SK-N-SH (cell line): ENCODE data around the gene TMEM106C. TPM values are rescaled to one million over a fixed set of nuclear protein-coding genes. Genes with fewer than 3 reads are reported as not detected.

ENCODE experiments used
- CTCF ChIA-PET: fragments of 300-600, 350-600 bp; formaldehyde crosslinking; extraction: SDS; loops from one replicate; lab custom pipeline; 2021; lab: Yijun Ruan, JAX
- POLR2A ChIA-PET: fragments of 350-600 bp; sonication (Branson Sonifier 250); formaldehyde crosslinking; extraction: SDS; loops from one replicate; lab custom pipeline; 2020; ENCODE audit warnings: antibody characterized with exemption, inconsistent platforms; lab: Yijun Ruan, JAX
- DNase-seq: peaks from one replicate; pipeline ENCODE4 v3.0.0; 2012
- H2AFZ ChIP-seq: fragments of 200-600 bp; sonication (generic); 2 replicates; pipeline ENCODE4 v1.8.1; 2016; ENCODE audit warnings: antibody characterized with exemption, mild to moderate bottlenecking, low read depth
- H3F3A ChIP-seq: fragments of 200-600 bp; sonication (generic); replicated peaks from 2 replicates; pipeline ENCODE3; 2016; ENCODE audit warnings: antibody characterized with exemption, mild to moderate bottlenecking; ENCODE audit not compliant: insufficient read depth
- H3K27ac ChIP-seq, 2 experiments: fragments of 200-500 bp in 1 of 2; fragments of 200-600 bp in 1 of 2; sonication (Bioruptor generic) in 1 of 2; sonication (generic), shearing (Covaris generic) in 1 of 2; 2 replicates each; pipeline versions ENCODE4 v1.5.1 to v1.6.1; 2014 to 2016; ENCODE audit warnings: low read depth in 2 of 2, inconsistent platforms in 1 of 2, low read length in 1 of 2, mild to moderate bottlenecking in 1 of 2, mixed read lengths in 1 of 2
- H3K27me3 ChIP-seq: fragments of 200-600 bp; sonication (generic), shearing (Covaris generic); 2 replicates; pipeline ENCODE4 v1.6.1; 2016; ENCODE audit warnings: mixed run types; ENCODE audit not compliant: insufficient read depth
- H3K36me3 ChIP-seq, 2 experiments: fragments of 200-500 bp in 1 of 2; fragments of 200-600 bp in 1 of 2; sonication (Bioruptor generic) in 1 of 2; sonication (generic) in 1 of 2; replicated peaks in 1 of 2; 2 replicates each; pipeline versions ENCODE3 to v1.5.1; 2014 to 2016; ENCODE audit warnings: low read length in 1 of 2, mild to moderate bottlenecking in 1 of 2; ENCODE audit not compliant: insufficient read depth in 2 of 2, control insufficient read depth in 1 of 2
- H3K4me1 ChIP-seq, 2 experiments: fragments of 200-500 bp in 1 of 2; fragments of 200-600 bp in 1 of 2; sonication (Bioruptor generic) in 1 of 2; sonication (generic), shearing (Covaris generic) in 1 of 2; 2 replicates each; pipeline versions ENCODE4 v1.5.1 to v1.6.1; 2014 to 2016; ENCODE audit warnings: low read depth in 1 of 2, low read length in 1 of 2, mixed run types in 1 of 2; ENCODE audit not compliant: insufficient read depth in 2 of 2, control insufficient read depth in 1 of 2
- H3K4me2 ChIP-seq: fragments of 200-600 bp; sonication (generic), shearing (Covaris generic); 2 replicates; pipeline ENCODE4 v1.6.1; 2017; ENCODE audit warnings: mixed run types
- H3K4me3 ChIP-seq, 2 experiments: fragments of 200-500 bp in 1 of 2; fragments of 200-600 bp in 1 of 2; sonication (Bioruptor generic) in 1 of 2; sonication (generic), shearing (Covaris generic) in 1 of 2; 2 replicates each; pipeline versions ENCODE4 v1.5.1 to v1.8.1; 2014 to 2016; ENCODE audit warnings: low read depth in 2 of 2, inconsistent platforms in 1 of 2, low read length in 1 of 2, mild to moderate bottlenecking in 1 of 2, mixed read lengths in 1 of 2, moderate library complexity in 1 of 2
- H3K79me2 ChIP-seq: fragments of 200-600 bp; sonication (generic); 2 replicates; pipeline ENCODE4 v1.8.1; 2017; ENCODE audit warnings: mild to moderate bottlenecking; ENCODE audit not compliant: insufficient read depth
- H3K9ac ChIP-seq: fragments of 200-600 bp; sonication (generic); 2 replicates; pipeline ENCODE4 v1.6.1; 2017; ENCODE audit warnings: mixed run types
- H3K9me2 ChIP-seq: fragments of 200-600 bp; sonication (generic); 2 replicates; pipeline ENCODE4 v1.6.1; 2017; ENCODE audit warnings: mixed run types
- H3K9me3 ChIP-seq: fragments of 200-600 bp; sonication (generic); 2 replicates; pipeline ENCODE4 v1.6.1; 2017; ENCODE audit warnings: mixed run types, mild to moderate bottlenecking, moderate library complexity
- H4K20me1 ChIP-seq: fragments of 200-600 bp; sonication (generic); 2 replicates; pipeline ENCODE4 v1.6.1; 2017; ENCODE audit warnings: mild to moderate bottlenecking, mixed run types; ENCODE audit not compliant: insufficient read depth
- EZH2phosphoT487 ChIP-seq: fragments of 200-600 bp; sonication (generic); IDR thresholded peaks from 2 replicates; pipeline ENCODE4 v1.6.1; 2017; ENCODE audit warnings: low read depth, mixed run types, mild to moderate bottlenecking, antibody characterized with exemption, moderate library complexity, borderline replicate concordance
- FOSL2 ChIP-seq: IDR thresholded peaks from 2 replicates; pipeline ENCODE4 v1.4.0; 2012; ENCODE audit warnings: low read depth, mild to moderate bottlenecking, moderate library complexity, borderline replicate concordance
- FOXJ3 ChIP-seq: sonication (generic); formaldehyde crosslinking; IDR thresholded peaks from 2 replicates; pipeline ENCODE4 v1.5.1; 2020; ENCODE audit warnings: mild to moderate bottlenecking, missing genetic modification reagents
- JUND ChIP-seq: IDR thresholded peaks from 2 replicates; pipeline ENCODE4 v1.4.0; 2012
- NRF1 ChIP-seq: IDR thresholded peaks from 2 replicates; pipeline ENCODE4 v1.6.1; 2012; ENCODE audit warnings: low read depth, mild to moderate bottlenecking, low read length
- RAD21 ChIP-seq: IDR thresholded peaks from 2 replicates; pipeline ENCODE4 v1.6.1; 2012; ENCODE audit warnings: mild to moderate bottlenecking, low read length
- SIN3A ChIP-seq: IDR thresholded peaks from 2 replicates; pipeline ENCODE4 v1.6.1; 2012; ENCODE audit warnings: low read depth, mild to moderate bottlenecking, low read length, moderate library complexity, borderline replicate concordance
- TAF1 ChIP-seq: IDR thresholded peaks from 2 replicates; pipeline ENCODE4 v1.6.1; 2012; ENCODE audit warnings: low read depth, mild to moderate bottlenecking, low read length, moderate library complexity, borderline replicate concordance
- WGBS: methylation state at CpG from one replicate; pipeline ENCODE4 v1.1.6; 2017; ENCODE audit warnings: low lambda C conversion rate; 5-methylcytosine and 5-hydroxymethylcytosine counted together
- polyA plus RNA-seq, 3 experiments: library from polyadenylated mRNA; depleted of rRNA; stranded (reverse); fragments of >200 nt; gene quantifications; 2 replicates each; pipeline ENCODE4 v1.2.3, GENCODE V29; 2012
- TF ChIP-seq, protein P1 (sequence below): IDR thresholded peaks from 2 replicates; pipeline ENCODE4 v1.6.1; 2012; ENCODE audit warnings: mild to moderate bottlenecking, low read depth, low read length, moderate library complexity
- TF ChIP-seq, protein P2 (sequence below): fragments of 150-350 bp; IDR thresholded peaks from 2 replicates; pipeline ENCODE4 v1.6.1; 2017; ENCODE audit warnings: antibody characterized with exemption, low read length, low read depth, borderline replicate concordance
- TF ChIP-seq, protein P3 (sequence below): IDR thresholded peaks from 2 replicates; pipeline ENCODE4 v1.4.0; 2012; ENCODE audit warnings: low read depth, borderline replicate concordance
- TF ChIP-seq, protein P4 (sequence below): fragments of 150-350 bp; IDR thresholded peaks from 2 replicates; pipeline ENCODE4 v1.6.1; 2016; ENCODE audit warnings: mild to moderate bottlenecking, low read depth, low read length
- TF ChIP-seq, protein P5 (sequence below): IDR thresholded peaks from 2 replicates; pipeline ENCODE4; 2012
- TF ChIP-seq, protein P6 (sequence below): fragments of 200-600 bp; sonication (generic); IDR thresholded peaks from 2 replicates; pipeline ENCODE4 v1.6.1; 2017; ENCODE audit warnings: antibody characterized with exemption, mild to moderate bottlenecking, moderate library complexity

TMEM106C gene
- polyA plus RNA-seq, 1 of the 3 experiments (the other 2 are of a cell fraction): 133 TPM

DNA sequence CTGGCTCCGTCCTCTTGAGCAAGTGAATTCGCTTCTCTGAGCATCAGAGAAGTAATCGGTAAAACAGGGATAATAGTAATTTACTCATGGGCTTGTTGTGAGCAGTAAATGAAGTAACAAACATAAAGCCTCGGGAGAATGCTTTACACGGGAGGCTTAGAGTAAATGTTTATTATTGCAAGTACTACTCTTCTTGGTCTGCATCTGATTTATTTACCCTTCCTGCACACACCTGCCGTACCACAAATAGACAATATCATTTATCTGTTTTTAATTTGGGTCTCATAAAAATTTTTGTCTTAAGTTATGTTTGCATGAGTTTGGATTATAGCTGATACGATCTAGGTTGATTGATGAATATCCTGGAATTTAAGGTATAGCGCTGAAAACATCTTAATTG, 48.7 kb downstream of the TMEM106C start (continued):
- TF ChIP-seq, protein P1, sequence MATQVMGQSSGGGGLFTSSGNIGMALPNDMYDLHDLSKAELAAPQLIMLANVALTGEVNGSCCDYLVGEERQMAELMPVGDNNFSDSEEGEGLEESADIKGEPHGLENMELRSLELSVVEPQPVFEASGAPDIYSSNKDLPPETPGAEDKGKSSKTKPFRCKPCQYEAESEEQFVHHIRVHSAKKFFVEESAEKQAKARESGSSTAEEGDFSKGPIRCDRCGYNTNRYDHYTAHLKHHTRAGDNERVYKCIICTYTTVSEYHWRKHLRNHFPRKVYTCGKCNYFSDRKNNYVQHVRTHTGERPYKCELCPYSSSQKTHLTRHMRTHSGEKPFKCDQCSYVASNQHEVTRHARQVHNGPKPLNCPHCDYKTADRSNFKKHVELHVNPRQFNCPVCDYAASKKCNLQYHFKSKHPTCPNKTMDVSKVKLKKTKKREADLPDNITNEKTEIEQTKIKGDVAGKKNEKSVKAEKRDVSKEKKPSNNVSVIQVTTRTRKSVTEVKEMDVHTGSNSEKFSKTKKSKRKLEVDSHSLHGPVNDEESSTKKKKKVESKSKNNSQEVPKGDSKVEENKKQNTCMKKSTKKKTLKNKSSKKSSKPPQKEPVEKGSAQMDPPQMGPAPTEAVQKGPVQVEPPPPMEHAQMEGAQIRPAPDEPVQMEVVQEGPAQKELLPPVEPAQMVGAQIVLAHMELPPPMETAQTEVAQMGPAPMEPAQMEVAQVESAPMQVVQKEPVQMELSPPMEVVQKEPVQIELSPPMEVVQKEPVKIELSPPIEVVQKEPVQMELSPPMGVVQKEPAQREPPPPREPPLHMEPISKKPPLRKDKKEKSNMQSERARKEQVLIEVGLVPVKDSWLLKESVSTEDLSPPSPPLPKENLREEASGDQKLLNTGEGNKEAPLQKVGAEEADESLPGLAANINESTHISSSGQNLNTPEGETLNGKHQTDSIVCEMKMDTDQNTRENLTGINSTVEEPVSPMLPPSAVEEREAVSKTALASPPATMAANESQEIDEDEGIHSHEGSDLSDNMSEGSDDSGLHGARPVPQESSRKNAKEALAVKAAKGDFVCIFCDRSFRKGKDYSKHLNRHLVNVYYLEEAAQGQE: no peak

DNA sequence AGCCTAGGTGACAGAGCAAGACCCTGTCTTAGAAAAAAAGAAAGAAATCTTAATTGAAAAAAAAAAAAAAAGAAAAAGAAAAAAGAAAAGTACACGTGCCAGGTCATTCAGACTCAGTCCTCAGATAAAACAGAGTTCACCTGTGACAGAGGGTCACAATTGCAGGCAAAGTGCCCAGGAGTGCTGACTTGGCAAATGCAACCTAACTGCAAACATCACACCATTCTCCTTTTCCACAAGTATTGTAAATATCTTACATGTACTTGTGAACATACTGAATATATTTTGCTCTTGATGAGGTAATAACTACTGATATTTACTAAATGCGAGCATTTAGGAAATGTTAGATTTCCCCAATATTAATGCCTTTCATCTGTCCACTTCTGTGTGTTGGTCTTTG, 49.9 kb downstream of the TMEM106C start:
- Histone ChIP-seq H3K79me2 (no peaks in the 10 kb centered on the region), H3K9me2 (no peaks in the 10 kb centered on the region), H2AFZ (no peak overlapping the region), H3K27me3 (peaks cover 53% of the 10 kb centered on the region), H3K4me2 (no peak overlapping the region), H3K9ac (no peak overlapping the region), H3K36me3 (no peaks in the 10 kb centered on the region), H3K27ac (no peak overlapping the region), H3K4me3 (no peak overlapping the region), H3K9me3 (no peaks in the 10 kb centered on the region), H3K4me1 (no peaks in the 10 kb centered on the region), H3F3A (no peaks in the 10 kb centered on the region), H4K20me1 (no peaks in the 10 kb centered on the region)
- no peak for DNase-seq
- 58% methylated on average over 2 of the region's 2 CpGs for WGBS
- ChIA-PET CTCF (interaction anchor here (0.7 kb wide), 1 partner anchor 22 kb away, joined by 3 read pairs; no protein-coding TSS in a partner anchor), POLR2A (no interaction called here)
- TF ChIP-seq, protein P2, sequence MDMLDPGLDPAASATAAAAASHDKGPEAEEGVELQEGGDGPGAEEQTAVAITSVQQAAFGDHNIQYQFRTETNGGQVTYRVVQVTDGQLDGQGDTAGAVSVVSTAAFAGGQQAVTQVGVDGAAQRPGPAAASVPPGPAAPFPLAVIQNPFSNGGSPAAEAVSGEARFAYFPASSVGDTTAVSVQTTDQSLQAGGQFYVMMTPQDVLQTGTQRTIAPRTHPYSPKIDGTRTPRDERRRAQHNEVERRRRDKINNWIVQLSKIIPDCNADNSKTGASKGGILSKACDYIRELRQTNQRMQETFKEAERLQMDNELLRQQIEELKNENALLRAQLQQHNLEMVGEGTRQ: no peak
- TF ChIP-seq TAF1: no peak
- no peak for TF ChIP-seq FOXJ3 (CRISPR knock-in tag)
- no peak for TF ChIP-seq FOSL2
- TF ChIP-seq, protein P1: no peak
- TF ChIP-seq, protein P3, sequence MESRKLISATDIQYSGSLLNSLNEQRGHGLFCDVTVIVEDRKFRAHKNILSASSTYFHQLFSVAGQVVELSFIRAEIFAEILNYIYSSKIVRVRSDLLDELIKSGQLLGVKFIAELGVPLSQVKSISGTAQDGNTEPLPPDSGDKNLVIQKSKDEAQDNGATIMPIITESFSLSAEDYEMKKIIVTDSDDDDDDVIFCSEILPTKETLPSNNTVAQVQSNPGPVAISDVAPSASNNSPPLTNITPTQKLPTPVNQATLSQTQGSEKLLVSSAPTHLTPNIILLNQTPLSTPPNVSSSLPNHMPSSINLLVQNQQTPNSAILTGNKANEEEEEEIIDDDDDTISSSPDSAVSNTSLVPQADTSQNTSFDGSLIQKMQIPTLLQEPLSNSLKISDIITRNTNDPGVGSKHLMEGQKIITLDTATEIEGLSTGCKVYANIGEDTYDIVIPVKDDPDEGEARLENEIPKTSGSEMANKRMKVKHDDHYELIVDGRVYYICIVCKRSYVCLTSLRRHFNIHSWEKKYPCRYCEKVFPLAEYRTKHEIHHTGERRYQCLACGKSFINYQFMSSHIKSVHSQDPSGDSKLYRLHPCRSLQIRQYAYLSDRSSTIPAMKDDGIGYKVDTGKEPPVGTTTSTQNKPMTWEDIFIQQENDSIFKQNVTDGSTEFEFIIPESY: no peak
- TF ChIP-seq, protein P4, sequence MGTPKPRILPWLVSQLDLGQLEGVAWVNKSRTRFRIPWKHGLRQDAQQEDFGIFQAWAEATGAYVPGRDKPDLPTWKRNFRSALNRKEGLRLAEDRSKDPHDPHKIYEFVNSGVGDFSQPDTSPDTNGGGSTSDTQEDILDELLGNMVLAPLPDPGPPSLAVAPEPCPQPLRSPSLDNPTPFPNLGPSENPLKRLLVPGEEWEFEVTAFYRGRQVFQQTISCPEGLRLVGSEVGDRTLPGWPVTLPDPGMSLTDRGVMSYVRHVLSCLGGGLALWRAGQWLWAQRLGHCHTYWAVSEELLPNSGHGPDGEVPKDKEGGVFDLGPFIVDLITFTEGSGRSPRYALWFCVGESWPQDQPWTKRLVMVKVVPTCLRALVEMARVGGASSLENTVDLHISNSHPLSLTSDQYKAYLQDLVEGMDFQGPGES: no peak
- no peak for TF ChIP-seq SIN3A
- TF ChIP-seq, protein P5, sequence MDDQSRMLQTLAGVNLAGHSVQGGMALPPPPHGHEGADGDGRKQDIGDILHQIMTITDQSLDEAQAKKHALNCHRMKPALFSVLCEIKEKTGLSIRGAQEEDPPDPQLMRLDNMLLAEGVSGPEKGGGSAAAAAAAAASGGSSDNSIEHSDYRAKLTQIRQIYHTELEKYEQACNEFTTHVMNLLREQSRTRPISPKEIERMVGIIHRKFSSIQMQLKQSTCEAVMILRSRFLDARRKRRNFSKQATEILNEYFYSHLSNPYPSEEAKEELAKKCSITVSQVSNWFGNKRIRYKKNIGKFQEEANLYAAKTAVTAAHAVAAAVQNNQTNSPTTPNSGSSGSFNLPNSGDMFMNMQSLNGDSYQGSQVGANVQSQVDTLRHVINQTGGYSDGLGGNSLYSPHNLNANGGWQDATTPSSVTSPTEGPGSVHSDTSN: no peak
- no peak for TF ChIP-seq RAD21
- TF ChIP-seq, protein P6, sequence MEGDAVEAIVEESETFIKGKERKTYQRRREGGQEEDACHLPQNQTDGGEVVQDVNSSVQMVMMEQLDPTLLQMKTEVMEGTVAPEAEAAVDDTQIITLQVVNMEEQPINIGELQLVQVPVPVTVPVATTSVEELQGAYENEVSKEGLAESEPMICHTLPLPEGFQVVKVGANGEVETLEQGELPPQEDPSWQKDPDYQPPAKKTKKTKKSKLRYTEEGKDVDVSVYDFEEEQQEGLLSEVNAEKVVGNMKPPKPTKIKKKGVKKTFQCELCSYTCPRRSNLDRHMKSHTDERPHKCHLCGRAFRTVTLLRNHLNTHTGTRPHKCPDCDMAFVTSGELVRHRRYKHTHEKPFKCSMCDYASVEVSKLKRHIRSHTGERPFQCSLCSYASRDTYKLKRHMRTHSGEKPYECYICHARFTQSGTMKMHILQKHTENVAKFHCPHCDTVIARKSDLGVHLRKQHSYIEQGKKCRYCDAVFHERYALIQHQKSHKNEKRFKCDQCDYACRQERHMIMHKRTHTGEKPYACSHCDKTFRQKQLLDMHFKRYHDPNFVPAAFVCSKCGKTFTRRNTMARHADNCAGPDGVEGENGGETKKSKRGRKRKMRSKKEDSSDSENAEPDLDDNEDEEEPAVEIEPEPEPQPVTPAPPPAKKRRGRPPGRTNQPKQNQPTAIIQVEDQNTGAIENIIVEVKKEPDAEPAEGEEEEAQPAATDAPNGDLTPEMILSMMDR: no peak
- TF ChIP-seq EZH2phosphoT487: no peak
- no peak for TF ChIP-seq NRF1
- no peak for TF ChIP-seq JUND
